BLaER1 (cell line): ENCODE measurements around the gene CATSPERZ.
A peak's percentile ranks its signal among the peaks of the same experiment; 100 is the strongest.

ENCODE experiments used
- H3K27ac ChIP-seq: shearing (Covaris generic); formaldehyde crosslinking; 2 replicates; pipeline ENCODE4 v1.8.1; 2022
- H3K27me3 ChIP-seq: shearing (Covaris generic); formaldehyde crosslinking; 2 replicates; pipeline ENCODE4 v1.8.1; 2022
- H3K36me3 ChIP-seq: shearing (Covaris generic); formaldehyde crosslinking; 2 replicates; pipeline ENCODE4 v1.8.1; 2022
- H3K4me1 ChIP-seq: shearing (Covaris generic); formaldehyde crosslinking; 2 replicates; pipeline ENCODE4 v1.8.1; 2022
- H3K4me2 ChIP-seq: shearing (Covaris generic); formaldehyde crosslinking; 2 replicates; pipeline ENCODE4 v1.8.1; 2022
- H3K4me3 ChIP-seq: shearing (Covaris generic); formaldehyde crosslinking; 2 replicates; pipeline ENCODE4 v1.8.1; 2022
- H3K9ac ChIP-seq: shearing (Covaris generic); formaldehyde crosslinking; 2 replicates; pipeline ENCODE4 v1.8.1; 2022
- H3K9me3 ChIP-seq: shearing (Covaris generic); formaldehyde crosslinking; 2 replicates; pipeline ENCODE4 v1.8.1; 2022
- H4K20me1 ChIP-seq: shearing (Covaris generic); formaldehyde crosslinking; 2 replicates; pipeline ENCODE4 v1.8.1; 2022
- Cebpa-rat ChIP-seq: shearing (Covaris generic); IDR thresholded peaks from 2 replicates; pipeline ENCODE4 v1.8.1; 2022

CATSPERZ gene

GRCh38 chr11:64291752-64292459 is 8.3 kb upstream of the CATSPERZ start:
- peaks cover 49% of the 10 kb centered on the region for H4K20me1 ChIP-seq
- H3K27ac ChIP-seq = no peak overlapping the region
- peaks cover 78% of the 10 kb centered on the region for H3K27me3 ChIP-seq
- peaks cover 6% of the 10 kb centered on the region; the same call in 1 of the 2 replicates for H3K36me3 ChIP-seq
- H3K9me3 ChIP-seq = no peaks in the 10 kb centered on the region
- no peak overlapping the region for H3K9ac ChIP-seq
- H3K4me3 ChIP-seq = peak overlapping the region; percentile 49
- H3K4me2 ChIP-seq = peak overlapping the region; percentile 61
- H3K4me1 ChIP-seq = peaks cover 18% of the 10 kb centered on the region
- TF ChIP-seq Cebpa-rat = no peak

GRCh38 chr11:64292460-64293254 is 7.5 kb upstream of the CATSPERZ start:
- Histone ChIP-seq H3K9me3 (no peaks in the 10 kb centered on the region), H3K9ac (no peak overlapping the region), H3K27ac (no peak overlapping the region), H3K27me3 (peaks cover 86% of the 10 kb centered on the region), H4K20me1 (peaks cover 57% of the 10 kb centered on the region), H3K4me2 (peak overlapping the region; percentile 61), H3K4me3 (peak overlapping the region; percentile 49), H3K36me3 (peaks cover 6% of the 10 kb centered on the region; the same call in 1 of the 2 replicates), H3K4me1 (peaks cover 14% of the 10 kb centered on the region)
- TF ChIP-seq Cebpa-rat = no peak

GRCh38 chr11:64294774-64295173 is 5.4 kb upstream of the CATSPERZ start:
- Histone ChIP-seq H3K27me3 (peaks cover 100% of the 10 kb centered on the region), H3K9me3 (no peaks in the 10 kb centered on the region), H3K4me1 (peaks cover 22% of the 10 kb centered on the region), H3K36me3 (no peaks in the 10 kb centered on the region), H3K4me3 (no peak overlapping the region), H4K20me1 (peaks cover 77% of the 10 kb centered on the region), H3K4me2 (no peak overlapping the region), H3K9ac (no peak overlapping the region), H3K27ac (no peak overlapping the region)
- TF ChIP-seq Cebpa-rat = no peak

GRCh38 chr11:64295760-64296159 is 4.4 kb upstream of the CATSPERZ start:
- H3K27me3 ChIP-seq = peaks cover 100% of the 10 kb centered on the region
- H3K4me2 ChIP-seq = no peak overlapping the region
- H3K36me3 ChIP-seq = no peaks in the 10 kb centered on the region
- no peak overlapping the region for H3K4me3 ChIP-seq
- TF ChIP-seq Cebpa-rat = no peak
- peaks cover 80% of the 10 kb centered on the region for H4K20me1 ChIP-seq
- H3K4me1 ChIP-seq = peaks cover 32% of the 10 kb centered on the region
- no peaks in the 10 kb centered on the region for H3K9me3 ChIP-seq
- H3K9ac ChIP-seq = no peak overlapping the region
- H3K27ac ChIP-seq = no peak overlapping the region

GRCh38 chr11:64296236-64296635 is 3.9 kb upstream of the CATSPERZ start:
- Histone ChIP-seq H3K9me3 (no peaks in the 10 kb centered on the region), H3K36me3 (no peaks in the 10 kb centered on the region), H3K27me3 (peaks cover 100% of the 10 kb centered on the region), H3K4me3 (no peak overlapping the region), H4K20me1 (peaks cover 76% of the 10 kb centered on the region), H3K4me1 (peaks cover 36% of the 10 kb centered on the region), H3K27ac (no peak overlapping the region), H3K4me2 (no peak overlapping the region), H3K9ac (no peak overlapping the region)
- TF ChIP-seq Cebpa-rat = no peak

- no peak for TF ChIP-seq Cebpa-rat
- H4K20me1 ChIP-seq = peaks cover 68% of the 10 kb centered on the region
- H3K27ac ChIP-seq = no peak overlapping the region
- no peak overlapping the region for H3K9ac ChIP-seq
- H3K4me3 ChIP-seq = no peak overlapping the region
- peaks cover 30% of the 10 kb centered on the region for H3K4me1 ChIP-seq
- peaks cover 100% of the 10 kb centered on the region for H3K27me3 ChIP-seq
- H3K36me3 ChIP-seq = no peaks in the 10 kb centered on the region
- H3K9me3 ChIP-seq = no peaks in the 10 kb centered on the region
- H3K4me2 ChIP-seq = no peak overlapping the region
Measured at GRCh38 chr11:64296830-64297698, 3.1 kb upstream of the CATSPERZ start.

- TF ChIP-seq Cebpa-rat = no peak
- Histone ChIP-seq H3K27ac (no peak overlapping the region), H3K4me2 (no peak overlapping the region), H3K9ac (no peak overlapping the region), H4K20me1 (peaks cover 60% of the 10 kb centered on the region), H3K36me3 (no peaks in the 10 kb centered on the region), H3K4me1 (peaks cover 25% of the 10 kb centered on the region), H3K9me3 (no peaks in the 10 kb centered on the region), H3K4me3 (no peak overlapping the region), H3K27me3 (peaks cover 92% of the 10 kb centered on the region)
Measured at GRCh38 chr11:64297699-64298358, 2.3 kb upstream of the CATSPERZ start.

- Histone ChIP-seq H3K9me3 (no peaks in the 10 kb centered on the region), H3K4me2 (peak overlapping the region; percentile 94)
Measured at GRCh38 chr11:64298966-64299846, 952 bp upstream of the CATSPERZ start.

More at GRCh38 chr11:64298966-64299846, 952 bp upstream of the CATSPERZ start:
- no peak overlapping the region for H3K27ac ChIP-seq
- H3K9ac ChIP-seq = no peak overlapping the region
- H4K20me1 ChIP-seq = peaks cover 53% of the 10 kb centered on the region
- peak overlapping the region; percentile 59 for H3K4me3 ChIP-seq
- H3K36me3 ChIP-seq = no peaks in the 10 kb centered on the region
- H3K4me1 ChIP-seq = peaks cover 31% of the 10 kb centered on the region
- peaks cover 79% of the 10 kb centered on the region for H3K27me3 ChIP-seq
- no peak for TF ChIP-seq Cebpa-rat
